ENCODE data around the gene DAPK1. TPM values are rescaled to one million over a fixed set of nuclear protein-coding genes. Genes with fewer than 3 reads are reported as not detected.

DAPK1 gene
- polyA plus RNA-seq, 1 donor from 2014 or later = 45.0 TPM

- Histone ChIP-seq H3K4me2 (ENCODE audit: low read length) (no peak overlapping the region), H3K9me3 (ENCODE audit: low read length) (no peaks in the 10 kb centered on the region), H3K4me3 (ENCODE audit: low read length) (no peak overlapping the region), H3K9me2 (ENCODE audit: insufficient read depth, low read length) (no peaks in the 10 kb centered on the region), H2AFZ (ENCODE audit: low read depth, low read length) (no peak overlapping the region), H4K20me1 (ENCODE audit: insufficient read depth) (no peaks in the 10 kb centered on the region), H3F3A (ENCODE audit: insufficient read depth, low read length, poor library complexity, severe bottlenecking) (no peaks in the 10 kb centered on the region), H3K9ac (ENCODE audit: low read length) (no peak overlapping the region), H3K79me2 (replicated peaks; ENCODE audit: insufficient read depth, low read length) (no peaks in the 10 kb centered on the region), H3K36me3 (ENCODE audit: insufficient read depth, low read length) (no peaks in the 10 kb centered on the region), H3K27me3 (ENCODE audit: insufficient read depth, low read depth, low read length) (no peaks in the 10 kb centered on the region), H3K27ac (ENCODE audit: low read length) (no peak overlapping the region)
- no peak for TF ChIP-seq SMC3 (conservative IDR thresholded peaks at IDR 0.05; ENCODE audit: poor library complexity)
- TF ChIP-seq CTCF (IDR thresholded peaks at IDR 0.05; ENCODE audit: poor library complexity, severe bottlenecking) = no peak
- no peak for TF ChIP-seq REST (IDR thresholded peaks at IDR 0.05; ENCODE audit: borderline replicate concordance)
- TF ChIP-seq POLR2AphosphoS5 (IDR thresholded peaks at IDR 0.05) = no peak
- no peak for TF ChIP-seq EZH2 (IDR thresholded peaks at IDR 0.05; ENCODE audit: borderline replicate concordance, insufficient read depth, low read length, poor library complexity, severe bottlenecking)
- TF ChIP-seq MXI1 (conservative IDR thresholded peaks at IDR 0.05; ENCODE audit: poor library complexity, severe bottlenecking) = no peak
- TF ChIP-seq TAF1 (IDR thresholded peaks at IDR 0.05; ENCODE audit: low read depth) = no peak
- no peak for TF ChIP-seq RAD21 (conservative IDR thresholded peaks at IDR 0.05)
- TF ChIP-seq EP300 (conservative IDR thresholded peaks at IDR 0.05; ENCODE audit: poor library complexity, severe bottlenecking) = no peak
Observed at GRCh38 chr9:87740209-87740608, 242.5 kb downstream of the DAPK1 start.

GRCh38 chr9:87741326-87741725 lies 243.7 kb downstream of the DAPK1 start:
- no peak overlapping the region for H3K27ac ChIP-seq (ENCODE audit: low read length)
- H3K9me2 ChIP-seq (ENCODE audit: insufficient read depth, low read length) = no peaks in the 10 kb centered on the region
- no peaks in the 10 kb centered on the region for H4K20me1 ChIP-seq (ENCODE audit: insufficient read depth)
- H3K9ac ChIP-seq (ENCODE audit: low read length) = no peak overlapping the region
- no peak overlapping the region for H2AFZ ChIP-seq (ENCODE audit: low read depth, low read length)
- no peaks in the 10 kb centered on the region for H3F3A ChIP-seq (ENCODE audit: insufficient read depth, low read length, poor library complexity, severe bottlenecking)
- no peak overlapping the region for H3K4me3 ChIP-seq (ENCODE audit: low read length)
- TF ChIP-seq TAF1 (IDR thresholded peaks at IDR 0.05; ENCODE audit: low read depth) (no peak), EZH2 (IDR thresholded peaks at IDR 0.05; ENCODE audit: borderline replicate concordance, insufficient read depth, low read length, poor library complexity, severe bottlenecking) (no peak), CTCF (IDR thresholded peaks at IDR 0.05; ENCODE audit: poor library complexity, severe bottlenecking) (no peak), POLR2AphosphoS5 (IDR thresholded peaks at IDR 0.05) (no peak), RAD21 (conservative IDR thresholded peaks at IDR 0.05) (no peak), REST (IDR thresholded peaks at IDR 0.05; ENCODE audit: borderline replicate concordance) (no peak), MXI1 (conservative IDR thresholded peaks at IDR 0.05; ENCODE audit: poor library complexity, severe bottlenecking) (no peak), EP300 (conservative IDR thresholded peaks at IDR 0.05; ENCODE audit: poor library complexity, severe bottlenecking) (no peak), SMC3 (conservative IDR thresholded peaks at IDR 0.05; ENCODE audit: poor library complexity) (no peak)
- no peaks in the 10 kb centered on the region for H3K27me3 ChIP-seq (ENCODE audit: insufficient read depth, low read depth, low read length)
- no peaks in the 10 kb centered on the region for H3K9me3 ChIP-seq (ENCODE audit: low read length)
- H3K36me3 ChIP-seq (ENCODE audit: insufficient read depth, low read length) = no peaks in the 10 kb centered on the region
- no peaks in the 10 kb centered on the region for H3K79me2 ChIP-seq (replicated peaks; ENCODE audit: insufficient read depth, low read length)
- no peak overlapping the region for H3K4me2 ChIP-seq (ENCODE audit: low read length)
